Ovary (tissue), 9 donors: ENCODE measurements around the gene APBA2. TPM values are rescaled to one million over a fixed set of nuclear protein-coding genes. Genes with fewer than 3 reads are reported as not detected.

Experiments used
- DNase-seq, 5 donors: peaks; one replicate each; pipeline ENCODE4 v3.0.0-alpha.2; 2019 to 2020
- H3K27ac ChIP-seq, 2 donors: fragments of 200-600 bp; one replicate each; pipeline versions ENCODE4 v1.5.1 to v1.8.0; 2019 to 2022
- H3K27me3 ChIP-seq: fragments of 200-600 bp; one replicate; pipeline ENCODE4 v1.8.0; 2022
- H3K36me3 ChIP-seq: fragments of 200-600 bp; sonication (generic); one replicate; pipeline ENCODE4 v1.5.1; 2019
- H3K4me1 ChIP-seq: one replicate; pipeline ENCODE4 v1.8.1; 2013; ENCODE audit warnings: mild to moderate bottlenecking, moderate library complexity; ENCODE audit not compliant: insufficient read depth
- H3K4me3 ChIP-seq: fragments of 200-600 bp; sonication (generic); one replicate; pipeline ENCODE4 v1.5.1; 2017
- H3K9me3 ChIP-seq, 2 donors: fragments of 200-600 bp in 1 of 2; sonication (generic) in 1 of 2; one replicate each; pipeline versions ENCODE4 v1.5.1 to v1.8.1; 2013 to 2019; ENCODE audit warnings: mild to moderate bottlenecking in 1 of 2, moderate library complexity in 1 of 2
- CTCF ChIP-seq, 3 donors: fragments of 450-650 bp in 2 of 3; fragments of 200-600 bp in 1 of 3; IDR thresholded peaks; one replicate each; pipeline versions ENCODE4 v1.5.1 to v1.8.0; 2016 to 2022; ENCODE audit warnings: antibody characterized with exemption in 3 of 3, mild to moderate bottlenecking in 1 of 3
- EP300 ChIP-seq: sonication (generic); formaldehyde crosslinking; IDR thresholded peaks from one replicate; pipeline ENCODE4 v1.6.1; 2017; ENCODE audit warnings: antibody characterized with exemption
- POLR2A ChIP-seq: fragments of 450-650 bp; IDR thresholded peaks from one replicate; pipeline ENCODE4 v1.6.1; 2017; ENCODE audit warnings: antibody characterized with exemption, mild to moderate bottlenecking, moderate library complexity
- WGBS, 3 donors: extraction: QIAGEN DNeasy Blood & Tissue Kit in 1 of 3; methylation state at CpG; one replicate each; pipeline versions ENCODE4 v1.1.5 to v1.1.7; 2013 to 2017; 5-methylcytosine and 5-hydroxymethylcytosine counted together
- intact Hi-C, 4 donors: fragments of 100-400 bp; cut with DNase I; formaldehyde crosslinking; loops; one replicate each; pipeline versions ENCODE4 v1.11.0 to v1.15.1; 2022 to 2023
- polyA plus RNA-seq, 2 donors: library from polyadenylated mRNA; stranded (reverse); fragments of 200-250 nt in 1 of 2; fragments of 350-450 nt in 1 of 2; fragmentation: Illumina TruSeq in 1 of 2; extraction: RNeasy Lipid Tissue Mini Kit (QIAGEN cat#74804) in 1 of 2; gene quantifications; one replicate each; pipeline ENCODE4 v1.2.3, GENCODE V29; 2013 to 2014
- total RNA-seq, 7 donors: library from RNA; depleted of rRNA in 2 of 7; stranded (reverse); fragments of >200 nt in 2 of 7; fragmentation: NEBNext Ultra II Directional in 3 of 7; extraction: Animal tissue kit (Norgen Biotek cat#: 25700) in 3 of 7; gene quantifications; one replicate each; pipeline versions ENCODE4 v1.1.0 to v1.2.4, GENCODE V29; 2016 to 2023
- donor health status: DM: no; HTN: no; CAD: no; lungs with moderate emphysema.
- donor health status: DM: no; HTN: no; CAD: no.
- donor health status: Bipolar disorder and iron deficiency.
- donor health status: DM: yes; HTN: yes; CAD: no.
- donor health status: DM: no; HTN: no; CAD: no.
- donor health status: DM: yes; HTN: yes; CAD: no.

APBA2 gene
- total and polyA plus RNA-seq, 9 donors, result 0.53 to 3.1 (median 1.4) TPM

- TF ChIP-seq CTCF (IDR thresholded peaks at IDR 0.05) (no peak), POLR2A (no peak), EP300 (no peak)
- no peaks in the 10 kb centered on the region for H3K9me3 ChIP-seq
- H3K36me3 ChIP-seq, result no peaks in the 10 kb centered on the region
- H3K4me3 ChIP-seq, result no peak overlapping the region
- intact Hi-C loops, result no loop called here
- no peaks in the 10 kb centered on the region for H3K27me3 ChIP-seq
- H3K4me1 ChIP-seq, result no peaks in the 10 kb centered on the region
- no peak overlapping the region for H3K27ac ChIP-seq
- WGBS, 3 donors, result 90 to 95% (median 93%) methylated on average over 14 of the region's 14 CpGs
- no peak for DNase-seq
Measured at GRCh38 chr15:28901987-28902745, 16.4 kb downstream of the APBA2 start.

- TF ChIP-seq POLR2A (no peak), EP300 (no peak), CTCF (IDR thresholded peaks at IDR 0.05) (no peak)
- Histone ChIP-seq H3K27ac (no peak overlapping the region), H3K9me3 (no peaks in the 10 kb centered on the region), H3K4me3 (no peak overlapping the region), H3K4me1 (no peaks in the 10 kb centered on the region), H3K27me3 (no peaks in the 10 kb centered on the region), H3K36me3 (no peaks in the 10 kb centered on the region)
- 94% methylated on average over 5 of the region's 5 CpGs for WGBS, 3 donors
- intact Hi-C loops, result no loop called here
- no peak for DNase-seq
Measured at GRCh38 chr15:28902856-28903255, 17.1 kb downstream of the APBA2 start.

DNA sequence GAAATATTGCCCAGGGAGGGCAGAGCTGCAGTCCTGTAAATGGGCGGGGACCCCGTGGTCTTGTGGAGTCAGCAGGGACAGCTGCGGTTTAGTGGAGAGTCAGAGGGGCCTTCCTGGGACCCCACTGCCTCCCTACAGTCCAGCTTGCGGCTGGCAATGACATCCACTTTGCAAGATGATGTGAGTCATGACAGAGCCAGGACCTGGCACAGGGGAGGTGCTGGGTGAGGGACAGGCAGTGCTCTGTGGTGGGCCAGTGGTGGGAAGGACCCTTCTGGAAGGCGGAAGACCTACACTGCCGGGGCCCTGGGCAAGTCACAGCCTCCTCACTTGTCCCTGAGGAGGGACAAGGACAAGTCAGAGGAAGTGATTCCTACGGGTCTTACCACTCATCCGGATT, 17.8 kb downstream of the APBA2 start:
- no peak overlapping the region for H3K4me3 ChIP-seq
- WGBS, 3 donors, result 81 to 88% (median 83%) methylated on average over 8 of the region's 8 CpGs
- DNase-seq, result no peak
- H3K9me3 ChIP-seq, result no peaks in the 10 kb centered on the region
- H3K36me3 ChIP-seq, result no peaks in the 10 kb centered on the region
- no peaks in the 10 kb centered on the region for H3K4me1 ChIP-seq
- TF ChIP-seq EP300 (no peak), CTCF (IDR thresholded peaks at IDR 0.05) (no peak), POLR2A (no peak)
- no peaks in the 10 kb centered on the region for H3K27me3 ChIP-seq
- no peak overlapping the region for H3K27ac ChIP-seq
- intact Hi-C loops, result no loop called here

DNA sequence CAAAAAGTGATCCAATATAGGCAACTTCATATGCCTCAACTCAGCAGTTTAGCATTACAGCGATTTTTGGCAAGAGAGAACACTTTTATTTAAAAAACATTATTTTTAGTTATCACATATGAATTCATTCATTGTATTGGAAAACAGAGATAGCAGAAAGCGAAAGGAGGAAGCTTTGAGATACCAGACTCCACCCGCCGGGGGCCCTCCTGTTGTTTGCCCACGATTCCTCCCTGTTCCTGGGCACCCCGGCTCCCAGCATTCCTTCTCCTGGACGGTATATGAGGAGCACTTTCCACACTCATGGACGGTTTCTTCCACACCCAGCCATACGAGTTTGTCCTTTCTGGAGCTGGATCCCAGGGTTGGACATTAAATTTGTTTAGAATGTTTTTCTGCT, 18.2 kb downstream of the APBA2 start:
- no peak for DNase-seq
- no peaks in the 10 kb centered on the region for H3K4me1 ChIP-seq
- H3K36me3 ChIP-seq, result no peaks in the 10 kb centered on the region
- 13 to 33% (median 22%) methylated on average over 9 of the region's 9 CpGs for WGBS, 3 donors
- no peak overlapping the region for H3K27ac ChIP-seq
- TF ChIP-seq EP300, result no peak
- no peak for TF ChIP-seq POLR2A
- TF ChIP-seq CTCF (IDR thresholded peaks at IDR 0.05), result no peak
- no peaks in the 10 kb centered on the region for H3K9me3 ChIP-seq
- no peak overlapping the region for H3K4me3 ChIP-seq
- intact Hi-C loops, result no loop called here
- no peaks in the 10 kb centered on the region for H3K27me3 ChIP-seq
